HCT116 (cell line): ENCODE data around the gene EXOSC7. TPM values are rescaled to one million over a fixed set of nuclear protein-coding genes. Genes with fewer than 3 reads are reported as not detected.

ENCODE experiments used
- ATAC-seq: fragments of 200-7000 bp; cut with Tn5 transposase; 2 replicates; pipeline ENCODE4 v1.9.1; 2020; ENCODE audit warnings: mild to moderate bottlenecking, moderate library complexity
- BruUV-seq: library from RNA; stranded (reverse); fragments of 400-500 nt; replicated peaks from 2 replicates; lab custom pipeline; 2021; lab: Mats Ljungman, UMichigan
- CTCF ChIA-PET: fragments of 300-600 bp; sonication (Branson Sonifier 250); formaldehyde crosslinking; loops from one replicate; lab custom pipeline; 2021; ENCODE audit warnings: antibody characterized with exemption; lab: Charles Lee
- POLR2A ChIA-PET: fragments of 300-600, 350-600 bp; sonication (Branson Sonifier 250); formaldehyde crosslinking; loops from one replicate; lab custom pipeline; 2021; ENCODE audit warnings: antibody characterized with exemption; lab: Charles Lee
- RAD21 ChIA-PET, 2 experiments: fragments of 300-600 bp; sonication (Branson Sonifier 250); formaldehyde crosslinking; loops; one replicate each; lab custom pipeline; 2023; ENCODE audit warnings: low total read pairs in 2 of 2; ENCODE audit not compliant: uncharacterized antibody in 2 of 2, unreplicated experiment in 2 of 2, low non-redundant PET in 1 of 2; lab: Charles Lee
- DNase-seq: peaks from one replicate; pipeline ENCODE4 v3.0.0-alpha.2; 2010; ENCODE audit warnings: low read depth, low spot score
- H2AFZ ChIP-seq: fragments of 200-600 bp; shearing (Covaris generic), sonication (generic); 2 replicates; pipeline ENCODE4 v1.6.1; 2017; ENCODE audit warnings: low read depth, mixed run types, mixed read lengths, antibody characterized with exemption, low read length; ENCODE audit not compliant: poor library complexity, severe bottlenecking
- H3K27ac ChIP-seq: 2 replicates; pipeline ENCODE4 v1.5.1; 2012; ENCODE audit warnings: low read depth, low read length
- H3K27me3 ChIP-seq: fragments of 200-600 bp; sonication (generic); 2 replicates; pipeline ENCODE4 v1.6.1; 2016; ENCODE audit warnings: mixed run types, low read length, mixed read lengths; ENCODE audit not compliant: insufficient read depth
- H3K36me3 ChIP-seq, 2 experiments: fragments of 200-500 bp in 1 of 2; fragments of 200-600 bp in 1 of 2; sonication (Bioruptor generic) in 1 of 2; sonication (generic) in 1 of 2; 2 replicates each; pipeline versions ENCODE4 v1.5.1 to v1.6.1; 2014 to 2016; ENCODE audit warnings: low read length in 2 of 2, inconsistent platforms in 1 of 2, mixed read lengths in 1 of 2, mixed run types in 1 of 2; ENCODE audit not compliant: insufficient read depth in 2 of 2, control insufficient read depth in 1 of 2
- H3K4me1 ChIP-seq, 2 experiments: fragments of 200-600 bp in 1 of 2; sonication (generic) in 1 of 2; 2 replicates each; pipeline versions ENCODE4 v1.5.1 to v1.6.1; 2012 to 2017; ENCODE audit warnings: low read length in 2 of 2, inconsistent platforms in 1 of 2, mild to moderate bottlenecking in 1 of 2, mixed read lengths in 1 of 2, mixed run types in 1 of 2, moderate library complexity in 1 of 2; ENCODE audit not compliant: insufficient read depth in 2 of 2, control insufficient read depth in 1 of 2
- H3K4me2 ChIP-seq: fragments of 200-600 bp; sonication (generic); 2 replicates; pipeline ENCODE4 v1.6.1; 2017; ENCODE audit warnings: mixed run types, low read length, mixed read lengths
- H3K4me3 ChIP-seq, 2 experiments: fragments of 200-600 bp in 1 of 2; sonication (generic) in 1 of 2; replicated peaks in 1 of 2; 2 replicates each; pipeline ENCODE4 v1.5.1; 2011 to 2016; ENCODE audit warnings: low read length in 2 of 2, control low read depth in 1 of 2, low read depth in 1 of 2, mild to moderate bottlenecking in 1 of 2, mixed read lengths in 1 of 2, mixed run types in 1 of 2
- H3K79me2 ChIP-seq: fragments of 200-600 bp; sonication (generic); 2 replicates; pipeline ENCODE4 v1.6.1; 2017; ENCODE audit warnings: mild to moderate bottlenecking, mixed run types, low read length, moderate library complexity, mixed read lengths; ENCODE audit not compliant: insufficient read depth
- H3K9ac ChIP-seq: fragments of 200-600 bp; sonication (generic); 2 replicates; pipeline ENCODE4 v1.6.1; 2016; ENCODE audit warnings: low read length, mixed read lengths
- H3K9me2 ChIP-seq: fragments of 200-600 bp; sonication (generic), shearing (Covaris generic); 2 replicates; pipeline ENCODE4 v1.6.1; 2017; ENCODE audit warnings: mixed run types, mild to moderate bottlenecking, moderate library complexity; ENCODE audit not compliant: insufficient read depth
- H3K9me3 ChIP-seq, 2 experiments: fragments of 200-500 bp in 1 of 2; fragments of 200-600 bp in 1 of 2; sonication (Bioruptor generic) in 1 of 2; sonication (generic) in 1 of 2; 2 replicates each; pipeline ENCODE4 v1.6.1; 2014 to 2017; ENCODE audit warnings: low read length in 2 of 2, mixed read lengths in 2 of 2, inconsistent platforms in 1 of 2, low read depth in 1 of 2, mild to moderate bottlenecking in 1 of 2, mixed run types in 1 of 2, moderate library complexity in 1 of 2; ENCODE audit not compliant: control insufficient read depth in 1 of 2, insufficient read depth in 1 of 2
- H4K20me1 ChIP-seq: fragments of 200-600 bp; sonication (generic), shearing (Covaris generic); 2 replicates; pipeline ENCODE4 v1.6.1; 2017; ENCODE audit warnings: mixed run types, mild to moderate bottlenecking, moderate library complexity; ENCODE audit not compliant: insufficient read depth
- FOSL1 ChIP-seq: IDR thresholded peaks from 2 replicates; pipeline ENCODE4 v1.6.1; 2012; ENCODE audit warnings: low read depth
- JUND ChIP-seq: IDR thresholded peaks from 2 replicates; pipeline ENCODE4 v1.6.1; 2012
- RAD21 ChIP-seq: IDR thresholded peaks from 2 replicates; pipeline ENCODE4 v1.6.1; 2012; ENCODE audit warnings: low read depth, mild to moderate bottlenecking
- REST ChIP-seq: IDR thresholded peaks from 2 replicates; pipeline ENCODE4 v1.6.1; 2012; ENCODE audit warnings: low read depth
- ZBTB33 ChIP-seq: IDR thresholded peaks from 2 replicates; pipeline ENCODE4 v1.6.1; 2011; ENCODE audit warnings: mild to moderate bottlenecking, low read length, moderate library complexity; ENCODE audit not compliant: insufficient replicate concordance; ENCODE audit errors: extremely low read depth
- ZNF274 ChIP-seq: fragments of 200-500 bp; sonication (Bioruptor generic); IDR thresholded peaks from 2 replicates; pipeline ENCODE4 v1.6.1; 2014; ENCODE audit warnings: mild to moderate bottlenecking, low read depth, low read length, inconsistent platforms
- intact Hi-C: fragments of 100-400 bp; cut with micrococcal nuclease; formaldehyde crosslinking; loops from 2 replicates; pipeline ENCODE4 v1.10.0; 2022
- total RNA-seq: library from RNA; stranded (reverse); gene quantifications from one replicate; pipeline ENCODE4 v1.2.1, GENCODE V29; 2021; ENCODE audit not compliant: unreplicated experiment
- TF ChIP-seq, protein P1 (sequence below), 3 experiments: fragments of 200-600 bp in 1 of 3; sonication (generic) in 1 of 3; IDR thresholded peaks in 2 of 3; conservative IDR thresholded peaks in 1 of 3; 2 replicates each; pipeline ENCODE4 v1.5.1; 2012 to 2017; ENCODE audit warnings: low read depth in 2 of 3, low read length in 2 of 3, antibody characterized with exemption in 1 of 3, borderline replicate concordance in 1 of 3, control low read depth in 1 of 3, mild to moderate bottlenecking in 1 of 3, mixed read lengths in 1 of 3, mixed run types in 1 of 3, moderate library complexity in 1 of 3; ENCODE audit not compliant: insufficient read depth in 1 of 3

EXOSC7 gene
- total RNA-seq, 1 experiment from 2014 or later, result 72.6 TPM

DNA sequence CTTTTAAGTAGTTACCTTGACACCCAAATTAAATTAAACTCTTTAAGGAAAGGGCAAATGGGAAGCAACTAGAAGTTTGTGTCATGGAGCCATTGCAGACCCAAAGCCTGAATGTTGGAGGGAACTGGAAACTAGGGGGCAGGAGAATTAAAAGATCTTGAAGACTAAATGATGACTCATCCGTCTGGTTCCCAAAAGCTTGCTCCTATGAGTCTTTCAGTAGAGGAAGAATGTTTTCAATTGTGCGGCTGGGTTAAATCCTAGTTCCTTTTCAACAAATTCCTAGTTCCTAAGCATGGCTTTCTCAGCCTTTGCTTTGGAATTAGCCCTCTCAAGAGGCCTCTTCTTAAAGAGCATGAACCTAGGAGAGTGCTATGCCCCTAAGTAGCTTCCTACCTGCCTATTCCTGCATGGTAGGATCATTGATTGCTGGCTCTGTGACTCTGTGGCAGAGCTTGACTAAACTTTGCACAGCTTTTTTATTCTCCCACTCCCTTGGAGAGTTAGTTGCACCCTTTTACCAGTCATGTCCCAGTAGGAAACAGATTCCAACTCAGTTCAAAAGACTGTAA is 67.8 kb downstream of the EXOSC7 start:
- CTCF ChIA-PET, result interaction anchor here (1.0 to 4.6 kb wide), 5 partner anchors 12 to 616 kb away, joined by 3 to 94 read pairs (median 3); no protein-coding TSS in a partner anchor
- intact Hi-C loops, result loop anchor here (5.0 kb wide), 1 partner anchor 78 kb away; no protein-coding TSS in a partner anchor
- H3K4me2 ChIP-seq, result peak overlapping the region; percentile 35
- ATAC-seq (peak; percentile 26; the same call in 1 of the 2 replicates), DNase-seq (no peak)
- H2AFZ ChIP-seq, result peak overlapping the region; percentile 22
- H3K79me2 ChIP-seq, result no peaks in the 10 kb centered on the region
- H3K9ac ChIP-seq, result no peak overlapping the region
- H3K9me3 ChIP-seq, result no peaks in the 10 kb centered on the region
- H3K27me3 ChIP-seq, result no peaks in the 10 kb centered on the region
- no peaks in the 10 kb centered on the region for H3K36me3 ChIP-seq
- H3K9me2 ChIP-seq, result no peaks in the 10 kb centered on the region
- TF ChIP-seq JUND (peak; percentile 71), FOSL1 (peak; percentile 61), ZNF274 (no peak), ZBTB33 (no peak), REST (no peak), RAD21 (peak; percentile 66)
- TF ChIP-seq, protein P1, sequence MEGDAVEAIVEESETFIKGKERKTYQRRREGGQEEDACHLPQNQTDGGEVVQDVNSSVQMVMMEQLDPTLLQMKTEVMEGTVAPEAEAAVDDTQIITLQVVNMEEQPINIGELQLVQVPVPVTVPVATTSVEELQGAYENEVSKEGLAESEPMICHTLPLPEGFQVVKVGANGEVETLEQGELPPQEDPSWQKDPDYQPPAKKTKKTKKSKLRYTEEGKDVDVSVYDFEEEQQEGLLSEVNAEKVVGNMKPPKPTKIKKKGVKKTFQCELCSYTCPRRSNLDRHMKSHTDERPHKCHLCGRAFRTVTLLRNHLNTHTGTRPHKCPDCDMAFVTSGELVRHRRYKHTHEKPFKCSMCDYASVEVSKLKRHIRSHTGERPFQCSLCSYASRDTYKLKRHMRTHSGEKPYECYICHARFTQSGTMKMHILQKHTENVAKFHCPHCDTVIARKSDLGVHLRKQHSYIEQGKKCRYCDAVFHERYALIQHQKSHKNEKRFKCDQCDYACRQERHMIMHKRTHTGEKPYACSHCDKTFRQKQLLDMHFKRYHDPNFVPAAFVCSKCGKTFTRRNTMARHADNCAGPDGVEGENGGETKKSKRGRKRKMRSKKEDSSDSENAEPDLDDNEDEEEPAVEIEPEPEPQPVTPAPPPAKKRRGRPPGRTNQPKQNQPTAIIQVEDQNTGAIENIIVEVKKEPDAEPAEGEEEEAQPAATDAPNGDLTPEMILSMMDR (IDR thresholded peaks at IDR 0.05 in 2 of 3, conservative IDR thresholded peaks at IDR 0.05 in 1 of 3; ENCODE audit: borderline replicate concordance in 1 of 3, insufficient read depth in 1 of 3, low read depth in 2 of 3, low read length in 2 of 3), result 0 out of 6 replicates have a peak, but pooled peaks of 1 of the 3 experiments have one; percentile 38
- RAD21 ChIA-PET, result interaction anchor here in 1 of 2 experiments (1.4 kb wide), 1 partner anchor 167 kb away, joined by 4 read pairs; no protein-coding TSS in a partner anchor
- H3K4me3 ChIP-seq, result no peak overlapping the region
- POLR2A ChIA-PET, result interaction anchor here (0.6 to 0.7 kb wide), 2 partner anchors 19 to 167 kb away, joined by 3 read pairs; no protein-coding TSS in a partner anchor
- no TSS peak for BruUV-seq
- H3K4me1 ChIP-seq, result peaks cover 8 to 20% of the 10 kb centered on the region in 2 experiments; a peak in 3 of 4 replicates
- no peaks in the 10 kb centered on the region for H4K20me1 ChIP-seq
- H3K27ac ChIP-seq, result no peak overlapping the region
